IPS-18c (cell line): Measurements from ENCODE around the gene FHIP2A.
"Not testable (repeated sequence)": the region's sequence is repeated elsewhere in the genome, so short reads cannot be mapped to it uniquely, and the experiment has no call there.

Experiments used
- H3K4me3 ChIP-seq: 2 replicates; pipeline ENCODE4 v1.7.0; 2013; ENCODE audit warnings: low read depth, mild to moderate bottlenecking, low read length, moderate library complexity; ENCODE audit not compliant: insufficient read depth
- H3K9me3 ChIP-seq: one replicate; pipeline ENCODE4 v1.6.1; 2013; ENCODE audit warnings: mild to moderate bottlenecking, low read length, moderate library complexity; ENCODE audit not compliant: control insufficient read depth, insufficient read depth

FHIP2A gene

GRCh38 chr10:114849674-114850073, 28.1 kb downstream of the FHIP2A start:
- H3K9me3 ChIP-seq: no peaks in the 10 kb centered on the region
- no peak overlapping the region for H3K4me3 ChIP-seq

DNA sequence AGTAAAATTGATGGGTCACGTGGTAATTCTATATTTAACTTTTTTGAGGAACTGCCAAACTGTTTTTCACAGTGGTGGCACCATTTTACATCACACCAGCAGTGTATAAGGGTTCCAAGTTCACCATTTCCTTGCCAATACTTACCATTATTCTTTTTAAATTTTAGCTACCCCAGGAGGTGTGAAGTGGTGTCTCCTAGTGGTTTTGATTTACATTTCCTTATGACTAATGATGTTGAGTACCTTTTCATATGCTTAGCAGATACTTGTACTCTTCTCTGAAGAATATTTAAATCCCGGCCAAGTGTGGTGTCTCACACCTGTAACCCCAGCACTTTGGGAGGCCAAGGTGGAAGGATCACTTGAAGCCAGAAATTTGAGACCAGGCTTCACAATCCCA, 28.5 kb downstream of the FHIP2A start:
- H3K9me3 ChIP-seq: no peaks in the 10 kb centered on the region

GRCh38 chr10:114851336-114851735, 29.8 kb downstream of the FHIP2A start:
- Histone ChIP-seq H3K9me3 (no peaks in the 10 kb centered on the region), H3K4me3 (no peak overlapping the region)

More for the DNA sequence above, 28.5 kb downstream of the FHIP2A start:
- H3K4me3 ChIP-seq: no peak overlapping the region

GRCh38 chr10:114852197-114852596, 30.6 kb downstream of the FHIP2A start:
- H3K9me3 ChIP-seq: no peaks in the 10 kb centered on the region

DNA sequence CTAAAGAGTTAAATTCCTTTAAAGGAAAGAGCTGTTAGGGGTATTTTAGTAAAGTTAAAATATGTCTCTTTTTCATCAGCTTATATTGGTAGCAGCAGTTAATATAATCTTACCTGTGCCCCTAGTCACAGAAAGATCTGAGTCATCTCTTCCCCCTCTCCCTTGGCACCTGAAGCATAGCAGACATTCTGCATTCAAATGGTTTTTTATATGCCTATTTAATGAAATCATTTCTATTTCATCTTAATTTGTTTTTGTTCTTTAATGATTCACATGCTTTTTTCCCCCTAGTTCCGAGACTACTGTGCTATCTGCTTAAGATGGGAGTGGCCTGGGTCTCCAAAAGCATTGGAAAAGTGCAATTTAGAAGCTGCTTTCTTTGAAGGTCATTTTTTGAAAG, 33.3 kb downstream of the FHIP2A start:
- Histone ChIP-seq H3K9me3 (no peaks in the 10 kb centered on the region), H3K4me3 (no peak overlapping the region)

More at GRCh38 chr10:114852197-114852596, 30.6 kb downstream of the FHIP2A start:
- H3K4me3 ChIP-seq: no peak overlapping the region

DNA sequence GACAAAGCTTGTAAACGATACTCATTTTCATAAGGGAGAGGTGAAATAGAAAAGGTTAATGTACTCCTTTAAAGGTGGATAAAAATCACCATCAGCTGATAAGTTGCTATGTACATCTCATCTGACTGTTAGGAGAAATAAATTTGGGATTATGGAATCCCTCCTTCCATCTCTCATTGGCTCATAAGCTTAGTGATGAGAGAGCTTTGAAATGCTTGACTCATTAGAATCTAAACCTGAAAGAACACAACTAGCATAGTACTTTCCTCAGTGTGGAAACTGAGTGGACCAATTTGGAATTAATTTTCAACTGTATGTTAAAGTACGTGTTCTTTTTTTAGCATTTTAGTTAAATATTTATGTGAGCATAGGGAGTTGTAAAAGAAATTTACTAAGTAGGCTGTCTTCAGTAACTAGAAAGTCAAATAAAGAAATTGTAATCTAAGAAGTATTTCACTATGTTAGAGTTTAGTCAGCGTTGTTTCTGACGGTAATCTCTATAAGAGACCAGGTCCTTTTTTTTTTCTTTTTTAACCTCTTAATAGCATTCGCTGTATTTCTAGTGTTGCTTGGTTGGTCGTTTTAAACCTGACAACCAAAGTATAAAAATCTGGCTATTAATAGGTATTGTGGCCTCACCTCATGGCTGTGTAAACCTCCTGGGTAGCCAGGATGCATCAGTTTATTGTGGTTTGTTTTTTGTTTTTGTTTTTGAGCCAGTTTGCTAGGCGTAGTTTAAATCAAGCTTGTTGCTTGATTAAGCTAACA, 34.4 kb downstream of the FHIP2A start:
- Histone ChIP-seq H3K4me3 (no peak overlapping the region), H3K9me3 (no peaks in the 10 kb centered on the region)

GRCh38 chr10:114856544-114857287, 35.1 kb downstream of the FHIP2A start:
- no peak overlapping the region for H3K4me3 ChIP-seq
- no peaks in the 10 kb centered on the region for H3K9me3 ChIP-seq

- not testable (repeated sequence) for H3K4me3 ChIP-seq, H3K9me3 ChIP-seq
Observed at GRCh38 chr10:114857288-114857565, 35.6 kb downstream of the FHIP2A start.

DNA sequence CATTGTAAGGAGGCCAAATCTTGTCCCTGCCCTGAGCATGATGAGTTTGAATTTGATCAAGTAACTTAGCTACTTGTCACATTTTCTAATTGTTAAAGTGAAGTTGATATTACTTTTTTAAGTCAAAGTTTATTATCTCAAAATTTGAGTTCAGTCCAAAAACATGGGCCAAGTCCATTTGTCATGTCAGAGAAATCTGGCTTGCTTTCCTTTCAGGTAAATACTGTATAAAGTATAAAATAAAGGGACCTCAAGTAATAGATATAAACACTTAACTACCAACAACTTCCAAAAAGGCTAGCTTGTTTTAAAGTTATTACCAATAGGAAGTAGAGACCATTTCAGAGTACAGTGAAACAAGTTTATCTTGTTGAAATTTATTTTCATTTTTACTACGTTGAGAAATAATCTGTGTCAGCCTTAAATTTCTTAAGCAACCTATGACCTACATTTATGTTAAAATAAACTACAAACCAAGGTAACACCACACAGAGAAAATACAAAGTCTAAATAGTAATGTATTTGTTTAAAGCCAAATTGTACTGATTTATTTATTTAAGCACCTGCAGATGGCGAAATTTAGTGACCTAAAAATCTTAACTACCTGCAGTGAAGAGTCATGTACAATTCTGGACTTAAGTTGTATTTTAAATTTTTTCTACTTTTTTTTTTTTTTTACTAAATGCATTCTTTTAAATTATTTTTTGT, 36.5 kb downstream of the FHIP2A start:
- Histone ChIP-seq H3K4me3 (no peak overlapping the region), H3K9me3 (no peaks in the 10 kb centered on the region)

DNA sequence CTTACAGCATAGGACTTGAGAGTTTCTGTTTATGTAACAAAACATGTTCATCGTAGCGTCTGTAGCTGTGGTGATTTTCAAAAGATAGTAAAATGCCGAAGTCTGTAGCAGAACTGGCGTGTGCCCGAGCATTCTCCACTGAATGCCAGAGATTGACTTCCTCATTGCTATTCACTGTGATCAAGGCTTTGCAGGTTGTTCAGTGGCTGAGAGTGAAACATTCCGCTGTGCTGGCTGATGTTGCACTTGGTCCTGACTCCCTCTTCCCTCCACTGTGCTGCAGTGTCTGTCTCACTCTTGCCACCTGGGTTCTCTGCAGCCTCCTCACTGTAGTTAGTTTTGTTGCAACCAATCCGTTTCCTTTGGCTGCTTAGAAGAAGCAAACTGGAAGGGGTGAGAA, 37.6 kb downstream of the FHIP2A start:
- Histone ChIP-seq H3K4me3 (no peak overlapping the region), H3K9me3 (no peaks in the 10 kb centered on the region)

GRCh38 chr10:114862456-114862855, 40.9 kb downstream of the FHIP2A start:
- Histone ChIP-seq H3K4me3 (no peak overlapping the region), H3K9me3 (no peaks in the 10 kb centered on the region)

DNA sequence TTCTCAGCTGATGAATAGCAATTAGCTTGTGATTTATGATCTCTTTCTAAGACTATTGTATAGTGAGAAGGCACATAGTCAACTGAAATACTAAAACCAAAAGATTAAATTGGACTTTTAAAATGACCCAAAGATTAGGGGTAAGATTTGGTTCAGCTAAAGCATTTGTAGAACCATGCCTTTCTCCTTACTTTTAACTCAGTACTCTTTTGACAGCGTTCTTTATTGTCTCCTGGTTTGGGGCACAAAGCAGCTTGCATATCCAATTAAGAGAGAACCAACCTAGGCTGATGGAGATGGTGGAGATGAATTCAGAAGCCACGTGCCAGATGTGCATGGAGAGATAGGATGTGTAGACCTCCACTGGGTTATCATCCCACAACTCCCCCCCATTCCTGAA, 45.8 kb downstream of the FHIP2A start:
- no peak overlapping the region for H3K4me3 ChIP-seq
- H3K9me3 ChIP-seq: no peaks in the 10 kb centered on the region

DNA sequence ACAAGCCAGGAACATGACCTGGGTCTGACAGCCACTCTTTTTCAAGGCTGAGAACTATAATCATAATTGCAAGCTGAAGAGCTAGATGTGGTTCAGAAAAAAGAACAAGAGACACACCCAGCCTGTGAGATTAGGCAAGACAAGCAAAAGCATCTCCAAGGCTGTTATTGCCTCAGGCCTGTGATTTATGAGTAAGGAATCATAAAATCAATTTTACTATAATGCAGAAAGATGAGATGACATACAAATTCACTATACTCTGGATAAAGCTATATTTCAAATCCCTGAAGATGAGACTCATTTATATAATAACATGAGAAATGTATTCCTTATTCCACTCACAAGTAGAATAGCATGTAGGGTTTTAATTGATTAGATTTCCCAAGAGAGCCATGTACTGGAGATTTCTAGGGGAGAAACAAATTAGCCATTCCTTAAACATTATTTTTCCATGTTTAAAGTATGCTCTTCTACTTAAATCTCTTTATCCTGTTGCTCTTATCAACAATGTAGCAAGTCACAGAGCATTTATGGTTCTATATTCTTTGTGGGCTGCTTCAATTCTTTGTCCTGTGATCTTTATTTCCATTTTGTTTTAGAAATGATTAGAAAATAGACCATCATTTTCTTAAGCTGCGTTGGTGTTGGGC, 47.4 kb downstream of the FHIP2A start:
- no peak overlapping the region for H3K4me3 ChIP-seq
- H3K9me3 ChIP-seq: no peaks in the 10 kb centered on the region

DNA sequence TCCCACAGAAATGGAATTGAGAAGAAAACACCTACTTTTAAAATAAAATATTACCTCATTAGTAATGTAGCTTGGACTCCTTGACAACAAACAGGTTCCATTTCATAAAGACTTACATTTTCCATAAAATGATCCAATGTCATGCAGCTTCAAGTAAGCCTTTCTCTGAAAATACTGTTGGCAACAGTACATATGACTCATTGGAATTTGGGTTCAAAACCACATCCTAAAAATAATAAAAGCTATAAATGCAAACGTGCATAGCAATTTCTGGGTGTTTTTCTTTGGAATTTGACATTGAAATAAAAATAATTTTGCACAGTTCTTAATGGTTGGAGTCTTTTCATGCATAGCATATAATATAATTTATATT, 47.9 kb downstream of the FHIP2A start:
- no peaks in the 10 kb centered on the region for H3K9me3 ChIP-seq
- H3K4me3 ChIP-seq: no peak overlapping the region

- H3K4me3 ChIP-seq: no peak overlapping the region
Observed at GRCh38 chr10:114870486-114870885, 48.9 kb downstream of the FHIP2A start.

GRCh38 chr10:114871379-114871778, 49.8 kb downstream of the FHIP2A start:
- H3K4me3 ChIP-seq: no peak overlapping the region
- H3K9me3 ChIP-seq: no peaks in the 10 kb centered on the region

More at GRCh38 chr10:114870486-114870885, 48.9 kb downstream of the FHIP2A start:
- no peaks in the 10 kb centered on the region for H3K9me3 ChIP-seq
